ENCODE data around the gene PGLYRP2. TPM values are rescaled to one million over a fixed set of nuclear protein-coding genes. Genes with fewer than 3 reads are reported as not detected.
"Not testable (repeated sequence)": the region's sequence is repeated elsewhere in the genome, so short reads cannot be mapped to it uniquely, and the experiment has no call there.

PGLYRP2 gene
- total RNA-seq, 1 experiment from 2014 or later = not detected

DNA sequence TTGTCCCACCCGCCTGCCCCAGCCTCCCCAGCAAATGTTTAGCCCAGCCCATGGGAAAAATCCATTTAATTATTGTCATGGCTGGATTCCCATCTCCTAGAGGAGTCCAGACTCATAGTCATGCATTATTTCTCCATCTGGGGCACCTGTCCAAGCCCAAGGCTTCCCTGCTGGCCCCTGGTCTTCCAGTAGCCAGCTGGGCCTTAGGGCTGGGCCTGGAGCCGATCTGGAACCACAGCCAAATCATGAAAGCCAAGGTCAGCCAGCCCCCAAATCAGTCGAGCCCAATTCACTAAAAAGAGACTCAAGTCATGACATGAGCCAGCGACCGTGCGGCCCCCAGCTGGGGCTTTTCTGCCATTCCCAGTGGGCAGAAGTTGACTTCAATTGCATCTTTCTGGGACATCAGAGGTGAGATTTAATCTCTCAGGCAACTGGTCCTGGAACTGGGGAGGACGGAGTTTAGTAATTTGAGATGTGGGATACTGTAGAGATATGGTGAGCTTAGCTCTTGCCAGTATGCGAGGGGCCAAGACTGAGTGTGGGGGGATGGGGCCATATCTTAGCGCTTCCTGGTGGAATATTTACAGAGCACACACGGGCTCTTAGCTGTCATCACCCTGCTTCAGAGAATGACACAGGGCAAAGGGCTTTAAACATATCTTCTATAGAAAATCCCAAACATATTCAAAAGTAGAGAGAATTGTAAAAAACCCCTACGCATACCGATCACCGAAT lies 9.4 kb upstream of the PGLYRP2 start:
- no peaks in the 10 kb centered on the region for H3K36me3 Mint-ChIP-seq (ENCODE audit: insufficient read depth, unreplicated experiment)
- no peak for TF ChIP-seq CTCF (IDR thresholded peaks at IDR 0.05; ENCODE audit: insufficient read depth in 1 of 2, low read depth in 1 of 2, low read length in 1 of 2, severe bottlenecking in 1 of 2, unreplicated experiment in 1 of 2)
- H3K4me1 Mint-ChIP-seq (ENCODE audit: low read depth, unreplicated experiment) = peaks cover 7% of the 10 kb centered on the region
- intact Hi-C loops (cut with micrococcal nuclease; ENCODE audit: unreplicated experiment) = no loop called here
- H3K27me3 Mint-ChIP-seq (ENCODE audit: insufficient read depth, unreplicated experiment) = peaks cover 4% of the 10 kb centered on the region
- H3K4me3 Mint-ChIP-seq (ENCODE audit: unreplicated experiment) = no peak overlapping the region
- H3K9me3 Mint-ChIP-seq (ENCODE audit: unreplicated experiment) = no peaks in the 10 kb centered on the region
- Histone ChIP-seq H3K36me3 (ENCODE audit: control insufficient read depth, insufficient read depth, low read length) (no peaks in the 10 kb centered on the region), H3K27me3 (replicated peaks; ENCODE audit: control insufficient read depth, insufficient read depth, low read length) (no peaks in the 10 kb centered on the region), H3K4me1 (no peaks in the 10 kb centered on the region), H3K9me3 (no peaks in the 10 kb centered on the region), H3K4me3 (ENCODE audit: low read depth, low read length) (no peak overlapping the region)
- BruUV-seq (replicated peaks) = no TSS peak
- CTCF ChIA-PET = no interaction called here
- POLR2A ChIA-PET = no interaction called here
- no peak overlapping the region for H3K27ac Mint-ChIP-seq (ENCODE audit: unreplicated experiment)
- no peak for DNase-seq

- Histone ChIP-seq H3K36me3 (ENCODE audit: control insufficient read depth, insufficient read depth, low read length) (no peaks in the 10 kb centered on the region), H3K9me3 (no peaks in the 10 kb centered on the region), H3K4me1 (no peaks in the 10 kb centered on the region), H3K27me3 (replicated peaks; ENCODE audit: control insufficient read depth, insufficient read depth, low read length) (no peaks in the 10 kb centered on the region), H3K4me3 (ENCODE audit: low read depth, low read length) (no peak overlapping the region)
- Mint-ChIP-seq H3K36me3 (ENCODE audit: insufficient read depth, unreplicated experiment) (no peaks in the 10 kb centered on the region), H3K9me3 (ENCODE audit: unreplicated experiment) (no peaks in the 10 kb centered on the region), H3K4me1 (ENCODE audit: low read depth, unreplicated experiment) (peaks cover 7% of the 10 kb centered on the region), H3K4me3 (ENCODE audit: unreplicated experiment) (no peak overlapping the region), H3K27ac (ENCODE audit: unreplicated experiment) (no peak overlapping the region), H3K27me3 (ENCODE audit: insufficient read depth, unreplicated experiment) (no peaks in the 10 kb centered on the region)
- TF ChIP-seq CTCF (IDR thresholded peaks at IDR 0.05; ENCODE audit: insufficient read depth in 1 of 2, low read depth in 1 of 2, low read length in 1 of 2, severe bottlenecking in 1 of 2, unreplicated experiment in 1 of 2) = no peak
- DNase-seq = no peak
- ChIA-PET CTCF (no interaction called here), POLR2A (no interaction called here)
- intact Hi-C loops (cut with micrococcal nuclease; ENCODE audit: unreplicated experiment) = no loop called here
- BruUV-seq (replicated peaks) = no TSS peak
Observed at GRCh38 chr19:15487038-15487437, 7.7 kb upstream of the PGLYRP2 start.

- H3K27me3 Mint-ChIP-seq (ENCODE audit: insufficient read depth, unreplicated experiment); H3K36me3 ChIP-seq (ENCODE audit: control insufficient read depth, insufficient read depth, low read length); intact Hi-C loops (cut with micrococcal nuclease; ENCODE audit: unreplicated experiment); H3K9me3 ChIP-seq; POLR2A ChIA-PET; H3K9me3 Mint-ChIP-seq (ENCODE audit: unreplicated experiment); H3K27ac Mint-ChIP-seq (ENCODE audit: unreplicated experiment); H3K4me1 Mint-ChIP-seq (ENCODE audit: low read depth, unreplicated experiment); H3K27me3 ChIP-seq (replicated peaks; ENCODE audit: control insufficient read depth, insufficient read depth, low read length); H3K4me1 ChIP-seq; H3K4me3 ChIP-seq (ENCODE audit: low read depth, low read length); H3K36me3 Mint-ChIP-seq (ENCODE audit: insufficient read depth, unreplicated experiment); H3K4me3 Mint-ChIP-seq (ENCODE audit: unreplicated experiment); BruUV-seq (replicated peaks): not testable (repeated sequence)
- DNase-seq = peak in 1 of 2 experiments; percentile 34
- CTCF ChIA-PET = interaction anchor here (0.6 kb wide), 1 partner anchor 1004 kb away, joined by 4 read pairs; no protein-coding TSS in a partner anchor
Observed at GRCh38 chr19:15485768-15486167, 6.5 kb upstream of the PGLYRP2 start.

- CTCF ChIA-PET = interaction anchor here (0.7 kb wide), 1 partner anchor 25 kb away, joined by 5 read pairs; no protein-coding TSS in a partner anchor
- intact Hi-C loops (cut with micrococcal nuclease; ENCODE audit: unreplicated experiment); H3K36me3 Mint-ChIP-seq (ENCODE audit: insufficient read depth, unreplicated experiment); H3K9me3 ChIP-seq; BruUV-seq (replicated peaks); H3K4me3 ChIP-seq (ENCODE audit: low read depth, low read length); H3K36me3 ChIP-seq (ENCODE audit: control insufficient read depth, insufficient read depth, low read length); DNase-seq; H3K4me1 Mint-ChIP-seq (ENCODE audit: low read depth, unreplicated experiment); H3K27me3 ChIP-seq (replicated peaks; ENCODE audit: control insufficient read depth, insufficient read depth, low read length); H3K4me3 Mint-ChIP-seq (ENCODE audit: unreplicated experiment); H3K27me3 Mint-ChIP-seq (ENCODE audit: insufficient read depth, unreplicated experiment); H3K27ac Mint-ChIP-seq (ENCODE audit: unreplicated experiment); H3K4me1 ChIP-seq; POLR2A ChIA-PET; H3K9me3 Mint-ChIP-seq (ENCODE audit: unreplicated experiment): not testable (repeated sequence)
Observed at GRCh38 chr19:15480996-15481395, 1.7 kb upstream of the PGLYRP2 start.
